ENCODE data around the gene CFDP1.

CFDP1 gene

DNA sequence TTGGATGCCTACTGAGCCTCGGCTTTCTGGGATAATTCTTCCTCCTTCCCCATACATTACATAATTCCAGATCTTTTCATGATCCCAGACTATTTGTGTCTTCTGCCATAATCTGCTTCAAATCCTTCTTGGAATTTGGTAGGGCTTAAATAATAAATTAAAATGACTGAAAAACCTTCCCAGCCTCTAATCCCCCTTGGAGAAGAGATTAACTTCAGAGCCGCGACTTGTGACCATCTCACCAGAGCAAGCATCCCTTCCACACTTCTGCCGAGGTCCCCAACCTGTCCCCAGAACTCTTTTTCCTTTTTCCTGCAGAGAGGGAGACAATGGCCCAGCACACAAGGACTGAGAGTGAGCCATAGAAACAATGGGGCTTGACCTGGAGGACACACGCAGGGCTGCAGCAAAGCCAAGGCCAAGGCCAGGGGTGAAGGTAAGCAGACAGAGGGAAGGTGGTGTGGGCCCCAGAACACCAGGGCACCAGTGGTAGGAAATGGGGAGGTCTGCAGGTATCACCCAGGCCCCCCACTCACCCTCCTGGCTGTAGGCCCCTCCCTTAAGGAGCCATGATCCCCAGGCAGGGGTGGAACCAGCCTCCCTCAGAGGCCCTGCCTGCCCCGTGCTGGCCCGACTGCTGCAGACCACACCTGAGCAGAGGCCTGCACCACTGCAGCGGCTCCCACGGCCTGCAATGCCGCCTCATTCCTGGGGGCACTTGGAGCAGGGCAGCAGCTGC, 172.3 kb downstream of the CFDP1 start:
- no peak for TF ChIP-seq CTCF (IDR thresholded peaks at IDR 0.05; ENCODE audit: insufficient read depth, low read depth, low read length, missing control alignments)
- DNase-seq (ENCODE audit: low read depth), result no peak
- no peak overlapping the region for H3K4me3 ChIP-seq (ENCODE audit: low read depth, low read length)

- no peak for DNase-seq (ENCODE audit: low read depth)
- no peak for TF ChIP-seq CTCF (IDR thresholded peaks at IDR 0.05; ENCODE audit: insufficient read depth, low read depth, low read length, missing control alignments)
- H3K4me3 ChIP-seq (ENCODE audit: low read depth, low read length), result no peak overlapping the region
Observed at GRCh38 chr16:75258807-75259141, 174.5 kb downstream of the CFDP1 start.

DNA sequence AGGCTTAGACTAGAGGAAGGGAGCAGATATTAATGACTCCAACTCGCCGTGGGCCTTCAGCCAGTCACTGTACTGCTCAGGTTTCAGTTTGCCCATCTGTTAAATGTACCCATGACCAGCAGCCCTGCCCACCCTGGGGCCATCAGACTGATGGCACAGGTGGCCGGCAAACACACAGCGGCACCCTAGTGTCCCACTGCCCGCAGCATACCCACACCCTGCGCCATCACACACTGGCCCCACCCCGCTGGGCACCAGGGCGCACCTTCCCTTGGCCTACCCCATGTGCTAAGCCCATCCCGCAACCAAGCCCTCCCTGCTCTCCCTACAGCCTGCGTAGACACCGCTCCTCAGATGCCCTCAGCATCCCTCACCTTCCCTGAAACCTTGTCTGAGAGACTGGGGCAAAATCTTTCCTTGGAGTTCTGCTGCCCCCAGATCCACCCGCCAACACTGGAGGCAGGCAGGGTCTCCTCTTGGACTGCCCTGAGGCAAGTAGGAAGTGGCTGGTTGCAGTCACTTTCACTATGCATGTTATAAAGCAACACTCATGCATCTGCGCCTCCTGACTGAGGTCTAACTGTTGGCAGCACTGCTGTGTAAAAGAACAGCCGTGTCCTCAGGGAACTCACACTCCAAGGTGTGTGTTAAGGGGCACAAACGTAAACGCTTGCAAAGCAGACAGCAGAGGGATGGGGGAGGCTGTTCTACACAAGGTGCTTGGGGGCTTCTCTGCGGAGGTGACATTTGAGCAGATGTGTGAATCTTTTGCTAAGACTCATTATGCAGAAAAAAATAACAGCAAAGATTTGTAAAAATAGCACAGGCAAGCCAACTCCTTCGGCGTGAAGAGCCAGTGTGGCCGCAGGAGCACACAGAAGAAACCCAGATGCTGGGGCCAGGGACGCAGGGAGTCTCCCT, 175.2 kb downstream of the CFDP1 start:
- H3K4me3 ChIP-seq (ENCODE audit: low read depth, low read length), result no peak overlapping the region
- no peak for TF ChIP-seq CTCF (IDR thresholded peaks at IDR 0.05; ENCODE audit: insufficient read depth, low read depth, low read length, missing control alignments)
- peak; percentile 44 for DNase-seq (ENCODE audit: low read depth)

- no peak for DNase-seq (ENCODE audit: low read depth)
- no peak overlapping the region for H3K4me3 ChIP-seq (ENCODE audit: low read depth, low read length)
Observed at GRCh38 chr16:75256696-75257343, 176.5 kb downstream of the CFDP1 start.

DNA sequence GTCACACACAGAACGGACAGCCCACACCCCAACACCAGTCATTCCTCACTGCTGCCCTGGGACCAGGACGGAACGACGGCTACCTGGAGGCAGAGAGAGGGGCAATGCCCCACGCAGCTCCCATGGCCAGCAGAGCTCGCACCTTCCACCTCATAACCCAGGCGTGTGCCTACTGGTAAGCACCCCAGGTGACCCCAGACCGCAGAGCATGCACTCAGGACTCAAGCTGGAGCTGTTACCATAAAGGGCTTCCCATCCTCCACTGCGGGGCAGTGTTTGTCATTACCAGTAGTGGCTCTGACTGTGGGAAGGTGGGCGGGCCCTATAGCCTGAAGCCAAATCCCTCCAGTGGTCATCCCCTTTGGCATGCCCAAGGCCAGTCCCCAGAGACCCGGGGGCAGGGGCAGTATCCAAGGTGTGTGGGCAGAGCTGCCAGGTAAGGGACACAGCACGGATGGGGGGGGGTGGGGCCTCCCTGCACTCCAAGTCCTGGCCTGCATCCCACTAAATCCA, 177.2 kb downstream of the CFDP1 start:
- DNase-seq (ENCODE audit: low read depth), result no peak
- H3K4me3 ChIP-seq (ENCODE audit: low read depth, low read length), result no peak overlapping the region
- TF ChIP-seq CTCF (IDR thresholded peaks at IDR 0.05; ENCODE audit: insufficient read depth, low read depth, low read length, missing control alignments), result no peak

More at GRCh38 chr16:75256696-75257343, 176.5 kb downstream of the CFDP1 start:
- TF ChIP-seq CTCF (IDR thresholded peaks at IDR 0.05; ENCODE audit: insufficient read depth, low read depth, low read length, missing control alignments), result no peak

- DNase-seq (ENCODE audit: low read depth), result no peak
- H3K4me3 ChIP-seq (ENCODE audit: low read depth, low read length), result no peak overlapping the region
- no peak for TF ChIP-seq CTCF (IDR thresholded peaks at IDR 0.05; ENCODE audit: insufficient read depth, low read depth, low read length, missing control alignments)
Observed at GRCh38 chr16:75254359-75254837, 178.9 kb downstream of the CFDP1 start.
